ENCODE results near the gene ATP2B3.

ATP2B3 gene

GRCh38 chrX:153517423-153517822 is at the start of gene ATP2B3:
TSS of gene ATP2B3 (plus strand) at chrX:153517642. CDS start at chrX:153536248, 18,606 bp downstream.
- DNase-seq (ENCODE audit: low read depth in 3 of 3), result no peak

GRCh38 chrX:153468008-153468580 is 49.3 kb upstream of the ATP2B3 start:
- DNase-seq (ENCODE audit: low read depth in 3 of 3), result no peak

- DNase-seq (ENCODE audit: low read depth in 3 of 3), result peak in 2 of 3 experiments; percentile 6 to 21
Measured at GRCh38 chrX:153469811-153470410, 47.5 kb upstream of the ATP2B3 start.

- peak; percentile 69 to 85 (median 74) for DNase-seq (ENCODE audit: low read depth in 3 of 3)
Measured at GRCh38 chrX:153470411-153471363, 46.8 kb upstream of the ATP2B3 start, which contains the start of gene HAUS7. TSS of gene HAUS7 (minus strand) at chrX:153470576. CDS start at chrX:153470557, 19 bp downstream.

GRCh38 chrX:153471663-153472280 is 45.7 kb upstream of the ATP2B3 start:
- DNase-seq (ENCODE audit: low read depth in 3 of 3), result no peak

GRCh38 chrX:153473126-153473525 is 44.3 kb upstream of the ATP2B3 start:
- no peak for DNase-seq (ENCODE audit: low read depth in 3 of 3)

- no peak for DNase-seq (ENCODE audit: low read depth in 3 of 3)
Measured at GRCh38 chrX:153474266-153474665, 43.2 kb upstream of the ATP2B3 start.

GRCh38 chrX:153474718-153475117 is 42.7 kb upstream of the ATP2B3 start:
- DNase-seq (ENCODE audit: low read depth in 3 of 3), result peak in 2 of 3 experiments; percentile 13 to 38

GRCh38 chrX:153475271-153475670 is 42.2 kb upstream of the ATP2B3 start:
- DNase-seq (ENCODE audit: low read depth in 3 of 3), result no peak

- no peak for DNase-seq (ENCODE audit: low read depth in 3 of 3)
Measured at GRCh38 chrX:153475751-153476281, 41.6 kb upstream of the ATP2B3 start.

GRCh38 chrX:153476666-153477363 is 40.6 kb upstream of the ATP2B3 start:
- DNase-seq (ENCODE audit: low read depth in 3 of 3), result no peak

GRCh38 chrX:153477364-153477857 is 40.0 kb upstream of the ATP2B3 start:
- no peak for DNase-seq (ENCODE audit: low read depth in 3 of 3)

- no peak for DNase-seq (ENCODE audit: low read depth in 3 of 3)
Measured at GRCh38 chrX:153477901-153478300, 39.5 kb upstream of the ATP2B3 start.

- no peak for DNase-seq (ENCODE audit: low read depth in 3 of 3)
Measured at GRCh38 chrX:153478746-153479145, 38.7 kb upstream of the ATP2B3 start.

- DNase-seq (ENCODE audit: low read depth in 3 of 3), result no peak
Measured at GRCh38 chrX:153481043-153481442, 36.4 kb upstream of the ATP2B3 start.

GRCh38 chrX:153482376-153483015 is 34.9 kb upstream of the ATP2B3 start:
- DNase-seq (ENCODE audit: low read depth in 3 of 3), result no peak

- no peak for DNase-seq (ENCODE audit: low read depth in 3 of 3)
Measured at GRCh38 chrX:153485396-153486080, 31.9 kb upstream of the ATP2B3 start.

GRCh38 chrX:153486171-153486570 is 31.3 kb upstream of the ATP2B3 start:
- DNase-seq (ENCODE audit: low read depth in 3 of 3), result no peak

GRCh38 chrX:153487590-153488071 is 29.8 kb upstream of the ATP2B3 start:
- no peak for DNase-seq (ENCODE audit: low read depth in 3 of 3)
